ENCODE data around the gene SIPA1L2.
A peak's percentile ranks its signal among the peaks of the same experiment; 100 is the strongest.

Gene SIPA1L2, protein sequence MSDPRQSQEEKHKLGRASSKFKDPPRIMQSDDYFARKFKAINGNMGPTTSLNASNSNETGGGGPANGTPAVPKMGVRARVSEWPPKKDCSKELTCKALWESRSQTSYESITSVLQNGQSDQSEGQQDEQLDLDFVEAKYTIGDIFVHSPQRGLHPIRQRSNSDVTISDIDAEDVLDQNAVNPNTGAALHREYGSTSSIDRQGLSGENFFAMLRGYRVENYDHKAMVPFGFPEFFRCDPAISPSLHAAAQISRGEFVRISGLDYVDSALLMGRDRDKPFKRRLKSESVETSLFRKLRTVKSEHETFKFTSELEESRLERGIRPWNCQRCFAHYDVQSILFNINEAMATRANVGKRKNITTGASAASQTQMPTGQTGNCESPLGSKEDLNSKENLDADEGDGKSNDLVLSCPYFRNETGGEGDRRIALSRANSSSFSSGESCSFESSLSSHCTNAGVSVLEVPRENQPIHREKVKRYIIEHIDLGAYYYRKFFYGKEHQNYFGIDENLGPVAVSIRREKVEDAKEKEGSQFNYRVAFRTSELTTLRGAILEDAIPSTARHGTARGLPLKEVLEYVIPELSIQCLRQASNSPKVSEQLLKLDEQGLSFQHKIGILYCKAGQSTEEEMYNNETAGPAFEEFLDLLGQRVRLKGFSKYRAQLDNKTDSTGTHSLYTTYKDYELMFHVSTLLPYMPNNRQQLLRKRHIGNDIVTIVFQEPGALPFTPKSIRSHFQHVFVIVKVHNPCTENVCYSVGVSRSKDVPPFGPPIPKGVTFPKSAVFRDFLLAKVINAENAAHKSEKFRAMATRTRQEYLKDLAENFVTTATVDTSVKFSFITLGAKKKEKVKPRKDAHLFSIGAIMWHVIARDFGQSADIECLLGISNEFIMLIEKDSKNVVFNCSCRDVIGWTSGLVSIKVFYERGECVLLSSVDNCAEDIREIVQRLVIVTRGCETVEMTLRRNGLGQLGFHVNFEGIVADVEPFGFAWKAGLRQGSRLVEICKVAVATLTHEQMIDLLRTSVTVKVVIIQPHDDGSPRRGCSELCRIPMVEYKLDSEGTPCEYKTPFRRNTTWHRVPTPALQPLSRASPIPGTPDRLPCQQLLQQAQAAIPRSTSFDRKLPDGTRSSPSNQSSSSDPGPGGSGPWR (N-terminal part only)

DNA sequence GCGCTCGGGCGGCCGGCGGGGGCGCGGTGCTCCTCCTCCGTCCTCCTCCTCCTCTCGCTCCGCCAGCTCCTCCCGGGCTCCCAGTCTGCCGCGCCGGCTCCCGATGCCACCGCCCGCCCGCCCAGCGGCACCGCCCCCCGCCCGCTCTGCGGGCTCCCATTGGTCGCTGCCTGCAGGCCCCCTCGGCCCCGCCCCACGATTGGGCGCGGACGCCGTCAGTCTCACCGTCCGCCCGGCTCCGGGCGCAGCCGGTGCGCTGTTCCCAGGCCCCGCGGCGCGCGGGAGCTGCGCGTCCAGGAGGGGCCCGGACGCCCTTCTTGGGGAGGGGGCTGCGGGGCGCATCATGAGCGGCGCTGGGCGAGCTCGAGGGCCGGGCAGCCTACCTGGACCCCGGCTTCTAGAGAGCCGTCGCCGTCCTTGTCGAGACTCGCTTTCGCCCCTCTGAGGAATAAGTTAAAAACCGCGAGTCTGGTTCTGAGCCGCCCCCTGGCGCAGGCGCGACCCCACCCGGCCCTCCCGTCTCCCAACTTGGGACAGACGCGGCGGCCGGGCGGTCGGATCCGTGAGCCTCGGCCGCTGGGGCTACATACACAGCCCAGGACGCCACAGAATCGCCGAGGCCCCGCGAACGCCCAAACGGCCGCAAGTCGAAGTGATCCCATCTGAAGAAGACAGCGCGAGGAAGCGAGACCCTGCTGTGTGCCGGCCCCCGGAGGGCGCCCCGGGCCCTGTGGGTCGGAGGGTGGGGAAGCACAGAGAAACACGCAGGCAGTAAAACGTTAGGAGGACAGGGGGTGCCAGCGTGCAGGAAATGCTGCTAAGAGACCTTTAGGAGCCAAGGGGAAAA is at the start of gene SIPA1L2:
SIPA1L2 (minus strand) TSS at position 87 of the 847 bp plus-strand sequence. CDS start 114,794 bp downstream, outside the sequence.
- DNase-seq (ENCODE audit: low read depth, low spot score), result peak; percentile 60

DNA sequence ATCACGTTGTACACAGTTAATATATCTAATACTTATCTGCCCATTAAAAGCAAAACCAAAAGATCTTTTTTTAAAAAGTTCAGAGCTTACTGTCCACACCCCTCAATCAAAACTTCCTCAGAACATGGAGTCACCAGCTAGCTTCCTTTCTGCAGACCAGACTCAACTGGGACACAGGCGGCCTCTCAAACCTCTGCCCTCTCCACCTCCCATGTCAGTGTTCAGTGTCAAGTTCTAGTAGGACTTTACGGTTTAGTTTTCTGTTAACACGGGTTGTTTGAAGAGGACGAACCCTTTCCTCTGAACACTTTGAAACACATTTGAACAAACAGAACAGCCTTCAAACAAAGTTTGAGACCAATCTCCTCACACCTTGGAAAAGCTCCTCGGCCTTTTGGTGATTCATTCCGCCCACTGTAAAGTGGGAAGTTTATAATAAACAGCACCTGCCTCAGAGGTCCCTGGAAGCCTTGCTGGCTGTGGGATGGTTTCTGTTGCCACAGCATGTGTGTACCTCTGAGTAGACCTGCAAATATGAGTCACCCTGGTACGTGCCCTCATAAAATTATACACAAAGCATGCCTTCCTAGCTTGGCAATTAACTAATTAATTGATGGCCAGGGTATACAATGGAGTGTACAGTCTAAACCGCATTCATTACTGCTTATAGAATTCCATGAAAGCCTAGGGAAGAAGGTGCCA is 48.4 kb upstream of the SIPA1L2 start:
- DNase-seq (ENCODE audit: low read depth, low spot score), result no peak

DNA sequence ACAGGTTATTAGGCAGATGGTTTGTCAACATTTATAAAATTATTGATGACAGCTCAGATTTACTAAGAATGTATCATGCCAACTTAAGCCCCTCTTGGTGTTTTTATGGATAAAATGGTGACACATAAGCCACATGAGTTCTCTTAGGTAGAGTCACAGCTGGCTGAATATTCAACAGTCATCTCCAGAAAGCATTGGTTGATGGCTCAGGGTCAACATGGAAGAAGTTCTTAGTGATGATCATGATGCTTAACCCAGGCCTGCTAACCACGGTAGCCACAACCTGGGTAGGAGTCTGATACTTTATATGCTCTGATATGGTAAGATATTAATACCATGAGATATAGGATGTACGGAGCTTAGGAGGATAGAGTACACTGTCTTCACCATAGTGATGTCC is 46.4 kb upstream of the SIPA1L2 start:
- DNase-seq (ENCODE audit: low read depth, low spot score), result no peak

DNA sequence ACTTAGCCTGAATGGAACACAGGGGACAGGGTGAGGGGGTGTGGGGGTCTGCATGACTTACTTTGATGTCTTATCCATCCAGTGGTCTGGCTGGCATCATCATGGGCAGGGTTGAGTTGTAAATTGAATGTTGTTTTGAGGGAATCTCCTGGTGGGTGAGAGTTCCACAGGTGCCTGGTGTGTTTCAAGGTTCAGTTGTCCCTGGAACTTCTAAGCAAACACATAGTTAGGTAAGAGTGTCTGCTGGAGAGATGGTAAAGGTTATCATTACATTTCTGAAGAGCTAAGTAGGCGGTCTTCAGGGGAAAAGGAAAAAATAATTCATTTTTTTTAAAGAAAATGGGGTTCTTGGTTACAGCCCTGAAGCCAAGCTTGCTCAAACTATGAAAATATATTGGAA is 46.0 kb upstream of the SIPA1L2 start:
- DNase-seq (ENCODE audit: low read depth, low spot score), result no peak

DNA sequence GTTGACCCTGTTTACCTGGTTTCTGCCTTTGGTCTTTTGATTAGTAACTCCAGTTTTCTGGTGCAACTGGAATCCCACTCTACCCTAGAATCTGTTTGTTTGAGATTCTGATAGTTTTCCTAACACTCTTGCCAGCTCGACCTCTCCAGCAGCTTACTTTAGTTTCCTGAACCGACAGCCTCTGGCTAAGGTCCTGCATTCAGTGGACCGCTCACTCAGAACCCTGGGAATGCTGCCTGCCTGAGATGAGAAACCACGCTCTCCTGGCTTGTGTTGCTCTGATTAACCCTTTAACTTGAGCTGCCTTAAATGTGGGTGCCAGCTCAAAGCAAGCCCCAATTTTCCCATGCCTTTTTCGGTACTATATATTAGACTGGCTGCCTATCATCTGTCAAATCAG is 45.3 kb upstream of the SIPA1L2 start:
- no peak for DNase-seq (ENCODE audit: low read depth, low spot score)

DNA sequence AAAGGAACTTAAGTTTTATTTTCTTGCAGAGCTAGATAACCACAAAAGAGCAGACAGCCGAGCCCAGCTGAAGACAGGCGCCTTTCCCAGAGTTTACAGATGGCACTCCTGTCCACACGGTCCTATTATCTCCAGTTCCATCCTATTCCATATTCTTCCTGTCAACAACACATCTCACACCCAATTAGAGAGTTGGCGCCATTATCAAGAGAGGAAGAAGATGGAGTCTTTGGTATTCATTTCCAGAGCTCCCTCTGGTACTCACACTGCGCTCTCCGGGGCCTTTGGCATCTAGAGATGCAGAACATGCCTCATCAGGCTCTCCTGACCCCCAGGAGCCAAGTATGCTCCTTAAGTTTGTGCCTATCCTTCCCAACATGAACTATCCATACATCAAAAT is 43.3 kb upstream of the SIPA1L2 start:
- DNase-seq (ENCODE audit: low read depth, low spot score), result no peak

DNA sequence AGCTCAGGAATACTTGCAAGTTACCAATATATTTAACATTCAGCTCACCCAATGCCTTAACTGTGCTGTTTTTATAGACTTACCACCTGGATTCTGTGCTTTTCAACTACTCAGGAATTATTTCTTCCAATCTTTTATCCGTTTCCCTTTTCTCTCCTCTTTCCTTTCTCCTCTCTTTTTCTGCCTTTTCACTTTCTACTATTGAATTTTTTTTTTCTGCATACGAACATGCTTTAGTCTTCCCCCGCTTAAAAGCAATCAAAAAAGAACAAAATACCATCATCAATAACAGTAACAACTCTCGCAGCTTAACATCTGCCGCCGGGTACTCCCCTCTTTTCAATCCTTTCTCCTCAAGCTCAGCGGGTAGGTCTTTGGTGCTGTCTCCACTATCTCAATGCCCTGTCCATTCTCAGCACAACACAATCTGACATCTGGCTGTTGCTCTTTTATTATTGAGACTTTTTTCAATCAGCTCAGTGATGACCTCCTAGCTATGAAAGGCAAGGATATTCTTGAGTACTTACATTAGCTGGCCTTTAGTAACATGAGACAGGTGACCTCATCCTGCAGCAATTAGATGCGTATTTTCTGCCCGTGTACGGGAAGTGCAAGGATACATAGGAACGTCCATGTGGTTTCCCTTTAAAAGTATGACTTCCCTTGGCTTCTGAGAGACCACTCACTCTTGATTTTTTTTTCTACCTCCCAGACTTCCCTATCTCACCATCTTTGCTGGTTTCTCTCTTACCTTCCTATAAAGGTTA is 40.2 kb upstream of the SIPA1L2 start:
- DNase-seq (ENCODE audit: low read depth, low spot score), result peak; percentile 15

DNA sequence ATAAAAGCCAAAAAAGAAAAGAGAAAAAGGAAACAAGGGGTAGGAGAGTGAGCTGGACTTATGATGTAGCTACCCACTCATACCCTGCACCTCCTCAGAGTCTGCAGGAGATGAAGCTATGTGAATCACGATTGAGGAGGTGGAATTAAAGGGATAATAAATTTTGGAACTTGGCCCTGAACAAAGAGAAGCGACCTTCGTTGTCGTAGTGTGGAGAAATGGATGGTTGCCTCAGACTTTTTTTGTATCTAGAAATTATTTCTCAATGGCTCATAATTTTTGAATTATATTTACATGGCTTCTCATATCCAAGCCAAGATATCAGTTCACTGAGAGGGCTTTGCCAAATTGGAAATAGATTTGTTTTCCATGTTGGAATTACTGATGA is 37.8 kb upstream of the SIPA1L2 start:
- no peak for DNase-seq (ENCODE audit: low read depth, low spot score)

DNA sequence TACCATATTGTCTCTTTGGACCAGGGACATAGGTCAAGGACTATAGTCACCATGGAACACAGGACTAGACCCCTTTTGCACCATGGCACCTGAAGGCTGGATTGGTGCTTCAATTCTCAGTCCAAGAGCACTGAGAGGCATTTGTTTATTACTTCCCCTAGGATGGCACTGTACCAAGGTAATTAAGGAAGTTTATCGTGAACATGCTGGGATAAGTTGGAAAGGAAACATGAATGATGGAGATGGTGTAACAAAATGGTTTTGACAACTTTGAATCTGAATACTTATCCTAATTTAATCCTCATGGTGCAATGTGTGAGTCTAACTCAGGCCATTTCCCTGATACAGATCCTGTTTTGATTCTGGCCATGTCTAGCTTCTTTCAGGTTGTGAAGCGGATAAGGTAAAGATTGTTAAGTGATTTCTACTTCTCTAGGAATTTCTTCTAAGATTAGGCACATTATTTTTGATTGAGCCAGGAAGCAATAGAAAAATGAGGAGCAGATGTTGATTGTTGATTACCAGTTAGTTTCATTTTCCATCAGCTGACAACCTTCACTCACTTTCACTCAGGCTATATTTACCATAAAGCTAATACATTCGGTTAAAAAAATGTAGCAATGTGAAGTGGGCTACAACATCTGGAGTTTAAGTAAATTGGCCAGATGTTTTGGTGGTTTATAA is 37.3 kb upstream of the SIPA1L2 start:
- no peak for DNase-seq (ENCODE audit: low read depth, low spot score)

DNA sequence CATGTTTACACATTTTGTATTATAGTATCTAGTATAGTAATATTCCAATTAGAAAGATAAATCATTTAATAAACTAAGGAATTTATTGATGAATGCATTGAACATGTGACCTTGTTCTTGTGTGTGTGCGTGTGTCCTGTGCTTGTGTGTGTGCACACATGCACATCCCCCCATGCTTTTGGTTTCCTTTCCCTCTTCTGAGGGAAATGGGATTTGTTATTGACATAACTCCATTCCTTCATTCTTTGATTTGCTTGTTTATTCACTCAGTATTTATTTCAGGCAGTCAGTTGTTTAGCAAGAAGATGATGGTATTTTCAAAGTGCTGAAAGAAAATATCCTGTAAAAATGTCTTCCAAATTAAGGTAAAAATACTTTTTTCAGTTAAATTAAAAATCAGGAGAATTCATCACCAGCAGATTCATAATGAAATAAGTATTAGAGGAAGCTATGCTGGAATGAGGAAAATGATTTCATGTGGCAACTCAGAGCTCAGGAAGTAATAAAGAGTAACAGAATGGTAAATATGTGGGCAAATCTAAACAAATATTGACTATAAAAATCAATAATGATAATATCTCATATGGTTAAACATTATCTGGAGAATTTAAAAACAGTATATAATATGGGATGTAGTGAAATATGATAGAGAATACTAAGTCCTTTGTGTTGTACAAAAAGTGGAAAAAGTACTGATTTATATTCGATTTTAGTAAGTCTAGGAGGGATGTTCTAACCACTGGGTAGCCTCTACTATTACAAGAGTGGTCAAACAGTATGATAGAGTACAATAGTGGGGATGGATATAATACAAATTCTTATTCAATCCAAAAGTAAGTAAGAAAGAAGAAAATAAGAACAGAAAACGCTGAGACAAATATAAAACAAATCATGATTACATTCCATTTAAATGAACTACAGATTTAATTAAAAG is 35.2 kb upstream of the SIPA1L2 start:
- DNase-seq (ENCODE audit: low read depth, low spot score), result no peak

DNA sequence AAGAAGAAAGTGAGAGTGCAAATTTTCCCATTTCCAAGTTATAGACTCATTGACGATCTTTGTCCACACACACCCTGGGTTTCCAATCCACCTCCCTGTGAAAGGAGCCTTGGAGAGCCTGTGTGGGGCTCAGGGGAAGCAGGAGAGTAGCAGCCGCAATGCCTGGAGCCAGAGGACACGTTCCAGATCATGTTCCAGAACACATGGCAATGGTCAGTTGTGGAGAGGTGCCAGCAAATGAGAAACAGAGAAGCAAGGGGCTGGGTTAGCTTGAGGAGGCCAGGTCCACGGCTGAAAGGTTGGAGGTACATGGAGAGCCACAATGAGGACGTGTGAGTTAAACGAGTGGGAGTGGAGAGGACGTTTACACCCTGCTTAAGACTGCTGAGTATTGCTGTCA is 33.0 kb upstream of the SIPA1L2 start:
- no peak for DNase-seq (ENCODE audit: low read depth, low spot score)

DNA sequence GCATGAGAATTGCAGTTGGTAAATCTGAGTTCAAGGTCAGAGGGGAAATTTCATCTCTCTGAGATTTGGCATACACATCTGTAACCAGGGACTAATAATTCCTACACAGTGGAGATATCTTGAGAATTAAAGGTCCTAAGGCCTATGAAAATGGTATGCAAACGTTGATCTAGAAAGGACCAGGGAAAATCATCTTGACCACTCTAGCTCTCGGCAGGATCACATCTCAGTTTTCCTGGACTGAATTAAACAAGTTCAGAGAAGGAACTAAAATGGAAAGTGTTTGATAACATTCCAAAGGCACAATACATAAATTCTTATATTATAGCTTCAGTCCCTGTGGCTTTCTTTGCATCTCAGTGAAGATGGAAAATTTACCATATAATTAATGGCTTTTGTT is 28.5 kb upstream of the SIPA1L2 start:
- DNase-seq (ENCODE audit: low read depth, low spot score), result no peak

DNA sequence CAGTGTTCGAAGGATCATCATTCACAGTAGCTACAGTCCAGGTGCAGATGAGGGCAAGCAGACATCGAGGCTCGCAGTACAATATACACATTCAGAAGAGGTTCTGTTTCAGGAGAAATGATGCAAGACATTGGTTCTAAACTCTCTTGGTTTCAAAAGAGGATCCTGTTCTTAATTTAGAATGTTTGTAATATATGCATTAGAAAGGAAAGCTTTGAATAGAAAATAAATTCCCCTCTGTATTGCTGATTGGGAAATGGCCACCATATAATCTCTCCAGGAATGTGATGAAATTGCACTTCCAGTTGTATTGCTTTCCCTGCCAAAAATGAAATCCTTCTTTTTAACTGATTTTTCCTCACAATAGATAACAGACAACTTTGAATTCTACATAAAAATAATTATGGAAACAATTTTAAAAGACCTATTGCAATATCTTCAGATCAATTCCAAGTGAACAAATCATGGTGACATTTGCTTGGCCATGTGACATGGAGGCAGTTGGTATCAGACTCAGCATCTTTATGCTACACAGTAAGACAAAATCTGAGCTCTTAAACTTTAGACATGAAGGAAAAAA is 27.6 kb upstream of the SIPA1L2 start:
- no peak for DNase-seq (ENCODE audit: low read depth, low spot score)

DNA sequence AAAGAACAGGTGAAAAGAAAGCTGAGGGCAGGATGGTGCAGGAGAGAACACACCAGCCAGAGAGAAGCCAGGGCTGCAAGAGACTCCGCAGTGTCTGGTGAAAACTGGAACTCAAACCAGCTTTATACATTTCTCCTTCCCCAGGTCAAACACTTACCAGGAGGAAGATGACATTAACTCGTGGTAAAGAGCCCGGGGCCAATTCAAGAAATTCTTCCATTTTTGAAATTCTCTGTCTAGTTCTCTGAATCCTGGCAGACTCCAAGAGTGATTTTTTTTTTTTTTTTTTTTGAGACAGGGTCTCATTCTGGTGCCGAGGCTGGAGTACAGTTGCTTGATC is 25.8 kb upstream of the SIPA1L2 start:
- no peak for DNase-seq (ENCODE audit: low read depth, low spot score)

DNA sequence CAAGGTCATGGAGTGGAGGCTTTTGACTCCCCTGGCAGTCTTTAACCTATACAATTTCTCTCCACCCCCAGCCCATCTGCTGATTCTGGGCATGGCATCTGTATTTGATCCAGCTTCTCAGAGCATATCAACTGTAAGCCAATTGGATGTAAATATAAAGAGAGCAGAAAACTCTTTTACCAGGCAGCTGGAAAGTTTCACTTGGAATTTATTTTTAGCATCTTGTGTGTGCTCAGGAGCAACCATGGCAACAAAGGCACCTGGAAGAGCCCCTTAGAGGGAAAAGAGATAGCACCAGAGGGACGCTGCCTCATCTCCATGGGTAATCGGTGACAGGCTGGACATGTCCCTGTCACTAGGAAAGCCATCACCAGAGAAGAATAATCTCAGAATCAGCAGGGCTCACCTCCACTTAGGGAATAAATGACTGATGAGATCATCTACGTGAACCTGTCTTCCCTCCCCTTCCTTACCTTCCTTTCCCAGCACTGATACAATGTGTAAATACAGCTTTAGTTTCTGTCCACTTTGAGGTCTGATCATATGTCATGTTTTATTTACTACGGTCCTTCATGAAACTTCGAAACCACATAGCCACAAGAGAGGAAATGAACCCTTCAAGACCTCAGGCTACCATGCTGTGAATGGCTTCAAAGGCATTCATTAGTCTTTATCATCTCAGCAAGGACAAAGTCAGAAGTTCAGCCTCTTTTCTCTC is 25.3 kb upstream of the SIPA1L2 start:
- no peak for DNase-seq (ENCODE audit: low read depth, low spot score)

DNA sequence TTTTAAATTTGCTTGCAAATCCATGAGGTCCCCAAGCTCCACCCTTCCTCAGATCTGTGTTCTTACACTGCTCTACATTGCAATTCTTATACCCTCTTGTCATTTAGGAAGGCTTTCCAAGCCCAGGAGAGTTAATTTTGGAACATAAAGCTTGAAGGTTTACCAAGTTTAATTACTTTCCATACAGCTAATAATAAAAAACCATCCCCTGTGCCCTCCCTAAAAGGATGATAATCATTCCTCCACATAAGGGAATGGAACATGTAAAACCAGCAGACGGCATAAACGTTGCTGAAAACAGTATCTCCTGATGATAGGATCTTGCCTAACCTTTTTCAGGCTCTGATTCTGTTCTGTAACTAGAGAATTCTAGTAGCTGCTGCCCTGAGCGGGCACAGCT is 23.9 kb upstream of the SIPA1L2 start:
- no peak for DNase-seq (ENCODE audit: low read depth, low spot score)

DNA sequence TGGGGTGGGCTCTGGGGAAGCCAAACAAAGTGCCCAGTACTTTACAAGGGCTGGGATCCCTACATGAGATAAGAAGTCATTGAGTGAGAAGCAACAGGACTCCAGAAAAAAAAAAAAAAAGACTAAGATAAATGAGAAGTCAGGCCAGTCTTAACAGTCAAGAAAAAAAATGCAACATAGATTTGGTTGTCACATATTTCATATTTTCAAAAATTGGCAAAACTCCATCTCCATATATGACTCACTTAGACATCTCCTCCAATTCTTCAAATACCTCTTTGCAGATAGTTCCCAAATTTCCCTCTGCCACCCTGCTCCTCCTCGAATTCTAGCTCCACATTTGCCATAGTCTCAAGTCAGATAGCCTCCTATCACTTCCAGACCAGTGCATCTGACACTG is 20.9 kb upstream of the SIPA1L2 start:
- DNase-seq (ENCODE audit: low read depth, low spot score), result no peak

Data from smooth muscle cell of the brain vasculature (primary cell).